ENCODE results near the gene CCHCR1.

The CCHCR1 gene

DNA sequence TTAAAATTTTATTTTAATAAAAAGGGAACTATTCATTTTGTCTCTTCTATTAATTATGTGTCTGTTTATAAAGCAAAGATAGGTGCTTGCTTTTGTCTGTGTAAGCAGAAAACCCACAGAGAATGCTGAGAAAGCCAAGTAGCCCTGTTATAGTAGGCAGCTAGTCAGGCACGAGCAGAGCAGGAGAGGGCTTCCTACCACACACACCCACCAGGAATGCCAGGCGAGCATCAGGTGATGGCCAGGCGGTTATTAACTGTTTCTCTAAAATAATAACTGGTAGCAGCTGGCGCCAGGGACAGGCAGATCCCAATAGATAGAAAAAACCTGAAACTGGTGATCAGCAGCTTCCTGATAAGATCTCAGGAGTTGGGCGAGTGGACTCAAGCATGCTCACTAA is 60.9 kb downstream of the CCHCR1 start:
- no peak for DNase-seq

DNA sequence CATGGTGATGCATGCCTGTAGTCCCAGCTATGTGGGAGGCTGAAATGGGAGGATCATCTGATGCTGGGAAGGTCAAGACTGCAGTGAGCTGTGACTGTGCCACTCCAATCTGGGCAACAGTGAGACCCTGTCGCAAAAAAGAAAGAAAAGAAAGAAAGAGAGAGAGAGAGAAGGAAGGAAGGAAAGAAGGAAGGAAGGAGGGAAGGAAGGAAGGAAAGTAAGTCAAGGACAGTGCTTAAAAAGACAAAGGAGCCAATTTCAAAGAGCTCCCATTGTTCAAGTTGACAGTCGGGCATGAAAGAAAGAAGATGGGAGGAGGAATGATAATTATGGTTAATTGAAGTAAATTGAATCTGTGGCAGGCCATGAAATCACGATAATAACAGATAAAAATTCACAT is 61.4 kb downstream of the CCHCR1 start:
- DNase-seq = no peak

DNA sequence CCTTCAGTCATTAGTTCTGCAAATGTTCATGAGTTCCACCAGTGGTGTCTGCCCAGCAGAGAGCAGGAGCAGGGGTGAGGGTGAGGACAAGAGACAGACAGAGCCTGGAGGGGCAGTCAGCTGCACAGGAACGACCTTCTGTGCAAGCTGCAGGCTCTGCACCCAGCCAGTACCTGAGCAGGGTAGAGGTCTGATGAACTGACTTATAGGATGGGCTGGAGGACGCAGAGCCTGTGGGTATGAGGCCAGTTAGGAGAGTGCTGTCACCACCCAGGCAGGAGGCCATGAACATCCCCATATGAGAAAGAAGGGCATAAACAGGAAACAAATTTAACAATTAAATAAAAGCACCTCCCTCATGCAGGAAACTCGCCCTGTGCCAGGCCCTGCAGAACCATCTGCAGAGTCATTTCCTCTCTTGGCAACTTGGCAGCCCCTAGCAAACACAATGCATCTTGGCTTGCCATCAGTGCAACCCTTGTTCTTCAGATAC is 63.2 kb downstream of the CCHCR1 start:
- DNase-seq = no peak

DNA sequence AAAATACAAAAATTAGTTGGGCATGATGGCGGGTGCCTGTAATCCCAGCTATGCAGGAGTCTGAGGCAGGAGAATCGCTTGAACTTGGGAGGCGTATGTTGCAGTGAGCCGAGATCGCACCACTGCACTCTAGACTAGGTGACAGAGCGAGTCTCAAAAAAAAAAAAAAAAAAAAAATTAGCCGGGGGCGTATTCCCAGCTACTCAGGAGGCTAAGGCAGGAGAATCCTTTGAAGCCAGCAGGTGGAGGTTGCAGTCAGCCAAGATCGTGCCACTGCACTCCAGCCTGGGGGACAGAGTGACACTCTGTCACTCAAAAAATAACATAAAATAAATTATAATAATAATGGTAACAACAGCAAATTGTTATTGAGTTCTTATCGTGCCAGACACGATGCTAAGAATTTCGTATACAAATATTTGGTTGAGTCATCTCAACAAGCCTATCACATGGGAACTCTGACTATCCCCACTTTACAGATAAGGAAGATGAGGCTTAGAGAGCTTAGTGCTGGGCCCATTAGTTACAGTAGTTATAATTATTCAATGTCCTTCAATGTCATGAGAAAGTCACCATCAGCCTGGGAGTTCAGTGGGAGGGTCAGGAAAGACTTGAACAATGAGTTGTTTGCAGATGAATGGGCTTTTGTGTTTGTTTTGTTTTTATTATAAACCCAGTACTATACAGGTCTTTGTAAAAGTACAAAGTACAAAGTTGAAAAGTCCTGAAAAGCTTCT is 64.7 kb downstream of the CCHCR1 start:
- DNase-seq = no peak

Measured in NCI-H1105 (cell line).